GM21619 (cell line): Measurements from ENCODE around the gene ATP1B3.
A peak's percentile ranks its signal among the peaks of the same experiment; 100 is the strongest.
"Not testable (repeated sequence)": the region's sequence is repeated elsewhere in the genome, so short reads cannot be mapped to it uniquely, and the experiment has no call there.

Experiments used
- ATAC-seq: cut with Tn5 transposase; IDR thresholded peaks from one replicate; pipeline ENCODE4 v1.9.1; 2021; ENCODE audit not compliant: unreplicated experiment

The ATP1B3 gene

GRCh38 chr3:141876381-141876890 is at the start of gene ATP1B3:
TSS of gene ATP1B3 (plus strand) at chr3:141876643. CDS start at chr3:141876802, 159 bp downstream.
- ATAC-seq, result peak; percentile 71

GRCh38 chr3:141828487-141828886 is 48.0 kb upstream of the ATP1B3 start:
- no peak for ATAC-seq

- ATAC-seq, result no peak
Measured at GRCh38 chr3:141828890-141829289, 47.6 kb upstream of the ATP1B3 start.

- ATAC-seq, result no peak
Measured at GRCh38 chr3:141830508-141830907, 45.9 kb upstream of the ATP1B3 start.

- no peak for ATAC-seq
Measured at GRCh38 chr3:141834292-141834691, 42.2 kb upstream of the ATP1B3 start.

GRCh38 chr3:141835557-141836229 is 40.8 kb upstream of the ATP1B3 start:
- ATAC-seq, result no peak

- ATAC-seq, result no peak
Measured at GRCh38 chr3:141839389-141839788, 37.1 kb upstream of the ATP1B3 start.

- no peak for ATAC-seq
Measured at GRCh38 chr3:141840737-141841544, 35.5 kb upstream of the ATP1B3 start.

- ATAC-seq, result no peak
Measured at GRCh38 chr3:141844108-141844507, 32.3 kb upstream of the ATP1B3 start.

- no peak for ATAC-seq
Measured at GRCh38 chr3:141844812-141845211, 31.6 kb upstream of the ATP1B3 start.

- ATAC-seq, result no peak
Measured at GRCh38 chr3:141845407-141846049, 30.9 kb upstream of the ATP1B3 start.

GRCh38 chr3:141846050-141846433 is 30.4 kb upstream of the ATP1B3 start:
- no peak for ATAC-seq

- not testable (repeated sequence) for ATAC-seq
Measured at GRCh38 chr3:141848159-141848748, 28.2 kb upstream of the ATP1B3 start.

GRCh38 chr3:141849056-141849815 is 27.2 kb upstream of the ATP1B3 start:
- no peak for ATAC-seq

- no peak for ATAC-seq
Measured at GRCh38 chr3:141851411-141851810, 25.0 kb upstream of the ATP1B3 start.

GRCh38 chr3:141853081-141853601 is 23.3 kb upstream of the ATP1B3 start:
- no peak for ATAC-seq

GRCh38 chr3:141853629-141854168 is 22.7 kb upstream of the ATP1B3 start:
- ATAC-seq, result no peak

- ATAC-seq, result no peak
Measured at GRCh38 chr3:141854599-141854998, 21.8 kb upstream of the ATP1B3 start.

GRCh38 chr3:141858312-141858711 is 18.1 kb upstream of the ATP1B3 start:
- no peak for ATAC-seq

GRCh38 chr3:141859651-141860050 is 16.8 kb upstream of the ATP1B3 start:
- no peak for ATAC-seq
